ENCODE measurements around the gene NFAM1.
A peak's percentile ranks its signal among the peaks of the same experiment; 100 is the strongest.

DNA sequence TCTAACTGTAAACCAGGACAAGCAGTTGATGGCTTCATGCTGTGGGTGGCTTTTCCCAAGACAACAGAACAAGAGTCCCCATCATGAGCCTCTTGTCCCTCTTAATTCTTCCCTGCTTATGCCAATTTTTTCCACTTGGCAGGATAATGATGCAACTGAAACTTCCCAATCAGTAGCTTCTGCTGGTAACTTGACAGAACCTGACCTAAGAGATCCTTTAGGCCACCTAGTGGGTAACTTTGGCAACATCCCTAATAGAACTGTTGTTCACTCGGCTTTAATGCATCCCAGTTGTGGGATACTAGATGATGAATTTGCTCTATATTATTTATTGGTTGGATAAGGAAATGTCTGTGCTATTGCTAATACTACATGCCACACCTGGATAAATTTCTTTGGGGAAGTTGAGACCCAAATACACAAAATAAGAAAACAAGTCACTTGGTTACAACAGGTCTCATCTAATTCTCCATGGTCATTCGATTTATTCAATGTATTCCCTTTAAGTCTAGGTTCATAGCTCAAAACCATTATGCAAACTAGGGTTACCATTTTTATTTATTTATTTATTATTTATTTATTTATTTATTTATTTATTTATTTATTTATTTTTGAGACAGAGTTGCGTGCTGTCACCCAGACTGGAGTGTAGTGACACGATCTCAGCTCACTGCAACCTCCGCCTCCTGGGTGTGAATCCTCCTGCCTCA is 41.4 kb upstream of the NFAM1 start:
- TF ChIP-seq POLR2A (IDR thresholded peaks at IDR 0.05; ENCODE audit: low read depth, low read length) (no peak), RFX5 (IDR thresholded peaks at IDR 0.05; ENCODE audit: low read depth, low read length) (no peak), CEBPB (IDR thresholded peaks at IDR 0.05; ENCODE audit: low read depth, low read length) (peak; percentile 73), NFE2L2 (IDR thresholded peaks at IDR 0.05; ENCODE audit: low read depth, low read length) (no peak), FOS (IDR thresholded peaks at IDR 0.05; ENCODE audit: low read depth, low read length) (no peak)
- TF ChIP-seq, protein P1, sequence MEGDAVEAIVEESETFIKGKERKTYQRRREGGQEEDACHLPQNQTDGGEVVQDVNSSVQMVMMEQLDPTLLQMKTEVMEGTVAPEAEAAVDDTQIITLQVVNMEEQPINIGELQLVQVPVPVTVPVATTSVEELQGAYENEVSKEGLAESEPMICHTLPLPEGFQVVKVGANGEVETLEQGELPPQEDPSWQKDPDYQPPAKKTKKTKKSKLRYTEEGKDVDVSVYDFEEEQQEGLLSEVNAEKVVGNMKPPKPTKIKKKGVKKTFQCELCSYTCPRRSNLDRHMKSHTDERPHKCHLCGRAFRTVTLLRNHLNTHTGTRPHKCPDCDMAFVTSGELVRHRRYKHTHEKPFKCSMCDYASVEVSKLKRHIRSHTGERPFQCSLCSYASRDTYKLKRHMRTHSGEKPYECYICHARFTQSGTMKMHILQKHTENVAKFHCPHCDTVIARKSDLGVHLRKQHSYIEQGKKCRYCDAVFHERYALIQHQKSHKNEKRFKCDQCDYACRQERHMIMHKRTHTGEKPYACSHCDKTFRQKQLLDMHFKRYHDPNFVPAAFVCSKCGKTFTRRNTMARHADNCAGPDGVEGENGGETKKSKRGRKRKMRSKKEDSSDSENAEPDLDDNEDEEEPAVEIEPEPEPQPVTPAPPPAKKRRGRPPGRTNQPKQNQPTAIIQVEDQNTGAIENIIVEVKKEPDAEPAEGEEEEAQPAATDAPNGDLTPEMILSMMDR (conservative IDR thresholded peaks at IDR 0.05; ENCODE audit: low read depth, low read length) = peak; percentile 66
- TF ChIP-seq, protein P2, sequence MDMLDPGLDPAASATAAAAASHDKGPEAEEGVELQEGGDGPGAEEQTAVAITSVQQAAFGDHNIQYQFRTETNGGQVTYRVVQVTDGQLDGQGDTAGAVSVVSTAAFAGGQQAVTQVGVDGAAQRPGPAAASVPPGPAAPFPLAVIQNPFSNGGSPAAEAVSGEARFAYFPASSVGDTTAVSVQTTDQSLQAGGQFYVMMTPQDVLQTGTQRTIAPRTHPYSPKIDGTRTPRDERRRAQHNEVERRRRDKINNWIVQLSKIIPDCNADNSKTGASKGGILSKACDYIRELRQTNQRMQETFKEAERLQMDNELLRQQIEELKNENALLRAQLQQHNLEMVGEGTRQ (IDR thresholded peaks at IDR 0.05; ENCODE audit: low read depth, low read length) = no peak

Data from IMR-90 (cell line).